Stomach (tissue), 4 donors: ENCODE measurements around the gene DCAF5.

Experiments
- EP300 ChIP-seq: sonication (generic); formaldehyde crosslinking; IDR thresholded peaks from one replicate; pipeline ENCODE4 v1.6.1; 2017; ENCODE audit warnings: antibody characterized with exemption
- POLR2A ChIP-seq, 4 donors: fragments of 450-650 bp; IDR thresholded peaks; one replicate each; pipeline ENCODE4 v1.6.1; 2016; ENCODE audit warnings: antibody characterized with exemption in 4 of 4, control low read depth in 2 of 4, mild to moderate bottlenecking in 1 of 4, moderate library complexity in 1 of 4
- TF ChIP-seq, protein P1 (sequence below), 7 experiments: fragments of 450-650 bp in 4 of 7; fragments of 200-600 bp in 3 of 7; sonication (generic) in 3 of 7; IDR thresholded peaks; one replicate each; pipeline ENCODE4 v1.5.1; 2016 to 2019; ENCODE audit warnings: antibody characterized with exemption in 7 of 7, control low read depth in 2 of 7, mild to moderate bottlenecking in 1 of 7

DNA sequence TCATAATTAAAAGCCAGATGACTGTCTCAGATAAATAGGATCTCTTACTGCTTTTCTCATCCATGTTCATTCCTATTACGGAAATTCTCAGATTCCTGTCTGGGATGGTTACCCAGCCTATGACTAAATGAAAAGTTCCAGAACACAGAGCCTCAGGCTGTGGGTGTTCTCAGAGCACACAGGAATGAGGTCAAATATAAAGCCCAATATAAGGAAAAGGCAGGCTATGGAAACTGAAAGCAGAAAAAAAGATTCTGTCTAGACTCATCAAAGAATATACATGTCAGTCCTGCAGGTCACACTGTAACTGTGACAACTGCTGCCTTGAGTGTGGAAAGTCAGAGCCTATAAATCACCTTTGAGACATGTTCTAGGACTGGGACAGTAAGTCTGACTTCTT is 64.3 kb downstream of the DCAF5 start:
- TF ChIP-seq, protein P1, sequence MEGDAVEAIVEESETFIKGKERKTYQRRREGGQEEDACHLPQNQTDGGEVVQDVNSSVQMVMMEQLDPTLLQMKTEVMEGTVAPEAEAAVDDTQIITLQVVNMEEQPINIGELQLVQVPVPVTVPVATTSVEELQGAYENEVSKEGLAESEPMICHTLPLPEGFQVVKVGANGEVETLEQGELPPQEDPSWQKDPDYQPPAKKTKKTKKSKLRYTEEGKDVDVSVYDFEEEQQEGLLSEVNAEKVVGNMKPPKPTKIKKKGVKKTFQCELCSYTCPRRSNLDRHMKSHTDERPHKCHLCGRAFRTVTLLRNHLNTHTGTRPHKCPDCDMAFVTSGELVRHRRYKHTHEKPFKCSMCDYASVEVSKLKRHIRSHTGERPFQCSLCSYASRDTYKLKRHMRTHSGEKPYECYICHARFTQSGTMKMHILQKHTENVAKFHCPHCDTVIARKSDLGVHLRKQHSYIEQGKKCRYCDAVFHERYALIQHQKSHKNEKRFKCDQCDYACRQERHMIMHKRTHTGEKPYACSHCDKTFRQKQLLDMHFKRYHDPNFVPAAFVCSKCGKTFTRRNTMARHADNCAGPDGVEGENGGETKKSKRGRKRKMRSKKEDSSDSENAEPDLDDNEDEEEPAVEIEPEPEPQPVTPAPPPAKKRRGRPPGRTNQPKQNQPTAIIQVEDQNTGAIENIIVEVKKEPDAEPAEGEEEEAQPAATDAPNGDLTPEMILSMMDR (IDR thresholded peaks at IDR 0.05): no peak
- TF ChIP-seq EP300 (no peak), POLR2A (IDR thresholded peaks at IDR 0.05) (no peak)
